Right lobe of liver (tissue), 6 donors: ENCODE data around the gene AGK. TPM values are rescaled to one million over a fixed set of nuclear protein-coding genes. Genes with fewer than 3 reads are reported as not detected.

Experiments
- ATAC-seq, 4 donors: fragments of 200-7000 bp; cut with Tn5 transposase; one replicate each; pipeline ENCODE4 v1.9.1; 2020; ENCODE audit warnings: mild to moderate bottlenecking in 4 of 4, moderate library complexity in 4 of 4
- DNase-seq, 3 donors: peaks; one replicate each; pipeline ENCODE4 v3.0.0-alpha.2; 2020
- H3K27ac ChIP-seq, 3 donors: fragments of 200-600 bp; one replicate each; pipeline ENCODE4 v1.8.0; 2022
- H3K27me3 ChIP-seq, 2 donors: fragments of 200-600 bp; one replicate each; pipeline ENCODE4 v1.8.0; 2022
- H3K36me3 ChIP-seq, 4 donors: fragments of 200-600 bp; sonication (generic) in 1 of 4; one replicate each; pipeline versions ENCODE4 v1.5.1 to v1.8.0; 2017 to 2022; ENCODE audit warnings: control low read depth in 1 of 4
- H3K4me1 ChIP-seq, 4 donors: fragments of 200-600 bp; sonication (generic) in 1 of 4; one replicate each; pipeline versions ENCODE4 v1.5.1 to v1.8.0; 2017 to 2022; ENCODE audit warnings: control low read depth in 1 of 4
- H3K4me3 ChIP-seq, 3 donors: fragments of 200-600 bp; one replicate each; pipeline ENCODE4 v1.8.0; 2022
- H3K9me3 ChIP-seq, 4 donors: fragments of 200-600 bp; sonication (generic) in 1 of 4; one replicate each; pipeline versions ENCODE4 v1.5.1 to v1.8.0; 2017 to 2022; ENCODE audit warnings: control low read depth in 1 of 4
- CTCF ChIP-seq, 4 donors: fragments of 200-600 bp in 3 of 4; fragments of 450-650 bp in 1 of 4; IDR thresholded peaks; one replicate each; pipeline versions ENCODE4 v1.5.1 to v1.8.0; 2016 to 2022; ENCODE audit warnings: antibody characterized with exemption in 4 of 4, mild to moderate bottlenecking in 2 of 4
- POLR2A ChIP-seq: fragments of 450-650 bp; IDR thresholded peaks from one replicate; pipeline ENCODE4 v1.6.1; 2017; ENCODE audit warnings: antibody characterized with exemption, mild to moderate bottlenecking
- WGBS: methylation state at CpG from one replicate; pipeline ENCODE4 v1.1.6; 2018; ENCODE audit warnings: low coverage, low lambda C conversion rate; ENCODE audit not compliant: insufficient coverage; ENCODE audit errors: missing lambda C conversion rate; 5-methylcytosine and 5-hydroxymethylcytosine counted together
- intact Hi-C, 2 donors: fragments of 100-400 bp; cut with DNase I; formaldehyde crosslinking; loops; one replicate each; pipeline versions ENCODE4 v1.11.2 to v1.14.1; 2022
- total RNA-seq, 6 experiments: library from RNA; depleted of rRNA in 2 of 6; stranded (reverse); fragments of >200 nt in 2 of 6; fragmentation: NEBNext Ultra II Directional in 3 of 6; extraction: Animal tissue kit (Norgen Biotek cat#: 25700) in 3 of 6; gene quantifications; one replicate each; pipeline versions ENCODE4 v1.1.0 to v1.2.4, GENCODE V29; 2016 to 2023
- donor health status: DM: no; HTN: yes; CAD: no.
- donor health status: DM: no; HTN: no; CAD: no.
- donor health status: DM: no; HTN: no; CAD: no.
- donor health status: DM: no; HTN: yes; CAD: no.
- donor health status: DM: no; HTN: yes; CAD: no.

The AGK gene
- total RNA-seq, 6 experiments from 2014 or later = 9.3 to 19.2 (median 12.0) TPM

GRCh38 chr7:141585592-141586510 is 34.6 kb downstream of the AGK start:
- H3K4me1 ChIP-seq = no peaks in the 10 kb centered on the region
- ATAC-seq = no peak

DNA sequence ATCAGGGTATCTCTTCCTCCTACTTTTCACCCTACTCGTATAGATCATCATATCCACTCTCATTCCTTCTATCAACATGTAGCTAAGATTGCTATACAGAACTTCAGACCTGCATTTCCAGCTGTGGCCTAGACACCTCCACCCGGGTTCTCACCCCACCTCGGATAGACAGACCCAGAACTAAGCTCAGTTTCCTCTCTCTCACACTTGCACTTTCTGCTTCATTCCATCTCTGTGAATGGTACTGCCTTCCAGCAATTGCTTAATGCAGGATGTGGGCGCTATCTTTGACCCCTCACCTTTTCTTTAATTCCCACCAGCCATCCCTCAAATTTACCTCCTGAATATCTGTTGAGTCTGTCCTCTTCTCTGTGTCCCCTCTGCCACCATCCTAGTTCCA is 35.7 kb downstream of the AGK start:
- H3K4me1 ChIP-seq = no peaks in the 10 kb centered on the region
- H3K9me3 ChIP-seq = no peaks in the 10 kb centered on the region
- no peak overlapping the region for H3K27ac ChIP-seq
- no peaks in the 10 kb centered on the region for H3K27me3 ChIP-seq
- no peak overlapping the region for H3K4me3 ChIP-seq
- no peaks in the 10 kb centered on the region for H3K36me3 ChIP-seq
- intact Hi-C loops = no loop called here
- ATAC-seq (no peak), DNase-seq (no peak)
- 66% methylated on average over 3 of the region's 4 CpGs for WGBS
- TF ChIP-seq CTCF (IDR thresholded peaks at IDR 0.05) (no peak), POLR2A (no peak)

More at GRCh38 chr7:141585592-141586510, 34.6 kb downstream of the AGK start:
- Histone ChIP-seq H3K27me3 (no peaks in the 10 kb centered on the region), H3K36me3 (no peaks in the 10 kb centered on the region), H3K9me3 (no peaks in the 10 kb centered on the region), H3K27ac (no peak overlapping the region), H3K4me3 (no peak overlapping the region)
- 61% methylated on average over 6 of the region's 6 CpGs for WGBS
- intact Hi-C loops = no loop called here
- no peak for DNase-seq
- TF ChIP-seq CTCF (IDR thresholded peaks at IDR 0.05) (no peak), POLR2A (no peak)

DNA sequence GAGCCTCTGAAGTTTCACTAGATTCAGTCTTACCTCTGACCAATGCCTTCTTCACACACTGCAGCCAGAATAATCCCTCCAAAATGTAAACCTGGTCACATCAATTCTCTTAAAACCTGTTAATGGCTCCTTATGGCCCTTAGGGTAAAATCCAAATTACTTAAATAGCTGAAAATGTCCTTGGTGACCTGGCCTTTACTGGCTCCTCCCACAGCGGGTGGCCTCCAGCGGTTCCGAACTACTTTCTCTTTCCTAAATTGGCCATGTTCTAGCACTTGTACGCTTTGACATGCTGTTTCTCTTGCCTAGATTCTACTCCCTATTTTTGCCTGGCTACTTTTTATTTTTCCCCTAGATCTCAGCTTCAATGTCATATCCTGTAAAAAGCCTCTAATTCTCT is 36.1 kb downstream of the AGK start:
- 85% methylated on average over 4 of the region's 4 CpGs for WGBS
- intact Hi-C loops = no loop called here

GRCh38 chr7:141588912-141589311 is 37.7 kb downstream of the AGK start:
- Histone ChIP-seq H3K9me3 (no peaks in the 10 kb centered on the region), H3K27me3 (no peaks in the 10 kb centered on the region), H3K36me3 (no peaks in the 10 kb centered on the region), H3K4me3 (no peak overlapping the region), H3K4me1 (no peaks in the 10 kb centered on the region), H3K27ac (no peak overlapping the region)
- DNase-seq = no peak
- 88% methylated on average over 2 of the region's 4 CpGs for WGBS
- no peak for ATAC-seq
- TF ChIP-seq CTCF (IDR thresholded peaks at IDR 0.05) (no peak), POLR2A (no peak)
- intact Hi-C loops = no loop called here

More for the DNA sequence above, 36.1 kb downstream of the AGK start:
- Histone ChIP-seq H3K4me3 (no peak overlapping the region), H3K4me1 (no peaks in the 10 kb centered on the region), H3K27ac (no peak overlapping the region), H3K27me3 (no peaks in the 10 kb centered on the region), H3K9me3 (no peaks in the 10 kb centered on the region), H3K36me3 (no peaks in the 10 kb centered on the region)
- no peak for TF ChIP-seq CTCF (IDR thresholded peaks at IDR 0.05)
- no peak for DNase-seq
- no peak for ATAC-seq
